Measurements from ENCODE around the gene PRG3. TPM values are rescaled to one million over a fixed set of nuclear protein-coding genes. Genes with fewer than 3 reads are reported as not detected.

PRG3 gene
- total and polyA plus RNA-seq, 2 experiments from 2014 or later, result not detected

GRCh38 chr11:57357310-57357709 is 23.6 kb downstream of the PRG3 start:
- DNase-seq (ENCODE audit: low spot score), result no peak
- Histone ChIP-seq H3K4me2 (no peak overlapping the region), H3K79me2 (no peaks in the 10 kb centered on the region), H3K27me3 (no peaks in the 10 kb centered on the region), H3K4me3 (no peak overlapping the region), H3K27ac (no peak overlapping the region), H3K9me3 (ENCODE audit: low read depth) (no peaks in the 10 kb centered on the region), H3K4me1 (ENCODE audit: insufficient read depth) (peaks cover 6% of the 10 kb centered on the region), H3K9me2 (replicated peaks; ENCODE audit: insufficient read depth) (no peaks in the 10 kb centered on the region), H3K36me3 (replicated peaks; ENCODE audit: insufficient read depth, low read depth) (no peaks in the 10 kb centered on the region), H4K20me1 (ENCODE audit: insufficient read depth, poor library complexity, severe bottlenecking) (no peaks in the 10 kb centered on the region), H2AFZ (no peak overlapping the region)
- TF ChIP-seq EZH2phosphoT487 (IDR thresholded peaks at IDR 0.05; ENCODE audit: low read depth, severe bottlenecking, unreplicated experiment), result no peak
- no peak for TF ChIP-seq EZH2 (IDR thresholded peaks at IDR 0.05; ENCODE audit: borderline replicate concordance)
- TF ChIP-seq, protein P1, sequence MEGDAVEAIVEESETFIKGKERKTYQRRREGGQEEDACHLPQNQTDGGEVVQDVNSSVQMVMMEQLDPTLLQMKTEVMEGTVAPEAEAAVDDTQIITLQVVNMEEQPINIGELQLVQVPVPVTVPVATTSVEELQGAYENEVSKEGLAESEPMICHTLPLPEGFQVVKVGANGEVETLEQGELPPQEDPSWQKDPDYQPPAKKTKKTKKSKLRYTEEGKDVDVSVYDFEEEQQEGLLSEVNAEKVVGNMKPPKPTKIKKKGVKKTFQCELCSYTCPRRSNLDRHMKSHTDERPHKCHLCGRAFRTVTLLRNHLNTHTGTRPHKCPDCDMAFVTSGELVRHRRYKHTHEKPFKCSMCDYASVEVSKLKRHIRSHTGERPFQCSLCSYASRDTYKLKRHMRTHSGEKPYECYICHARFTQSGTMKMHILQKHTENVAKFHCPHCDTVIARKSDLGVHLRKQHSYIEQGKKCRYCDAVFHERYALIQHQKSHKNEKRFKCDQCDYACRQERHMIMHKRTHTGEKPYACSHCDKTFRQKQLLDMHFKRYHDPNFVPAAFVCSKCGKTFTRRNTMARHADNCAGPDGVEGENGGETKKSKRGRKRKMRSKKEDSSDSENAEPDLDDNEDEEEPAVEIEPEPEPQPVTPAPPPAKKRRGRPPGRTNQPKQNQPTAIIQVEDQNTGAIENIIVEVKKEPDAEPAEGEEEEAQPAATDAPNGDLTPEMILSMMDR (IDR thresholded peaks at IDR 0.05; ENCODE audit: poor library complexity), result no peak
- WGBS (ENCODE audit: low lambda C conversion rate, missing lambda C conversion rate), result 93% methylated on average over 3 of the region's 3 CpGs

GRCh38 chr11:57356268-57356667 is 24.7 kb downstream of the PRG3 start:
- H3K36me3 ChIP-seq (replicated peaks; ENCODE audit: insufficient read depth, low read depth), result no peaks in the 10 kb centered on the region
- H3K4me1 ChIP-seq (ENCODE audit: insufficient read depth), result peaks cover 6% of the 10 kb centered on the region
- no peaks in the 10 kb centered on the region for H3K9me2 ChIP-seq (replicated peaks; ENCODE audit: insufficient read depth)
- no peaks in the 10 kb centered on the region for H3K27me3 ChIP-seq
- H3K79me2 ChIP-seq, result no peaks in the 10 kb centered on the region
- H3K27ac ChIP-seq, result no peak overlapping the region
- no peak overlapping the region for H3K4me2 ChIP-seq
- H4K20me1 ChIP-seq (ENCODE audit: insufficient read depth, poor library complexity, severe bottlenecking), result no peaks in the 10 kb centered on the region
- no peak for DNase-seq (ENCODE audit: low spot score)
- no peaks in the 10 kb centered on the region for H3K9me3 ChIP-seq (ENCODE audit: low read depth)
- 88% methylated on average over 9 of the region's 9 CpGs for WGBS (ENCODE audit: low lambda C conversion rate, missing lambda C conversion rate)
- no peak overlapping the region for H2AFZ ChIP-seq
- H3K4me3 ChIP-seq, result no peak overlapping the region
- TF ChIP-seq, protein P1 (IDR thresholded peaks at IDR 0.05; ENCODE audit: poor library complexity), result no peak

DNA sequence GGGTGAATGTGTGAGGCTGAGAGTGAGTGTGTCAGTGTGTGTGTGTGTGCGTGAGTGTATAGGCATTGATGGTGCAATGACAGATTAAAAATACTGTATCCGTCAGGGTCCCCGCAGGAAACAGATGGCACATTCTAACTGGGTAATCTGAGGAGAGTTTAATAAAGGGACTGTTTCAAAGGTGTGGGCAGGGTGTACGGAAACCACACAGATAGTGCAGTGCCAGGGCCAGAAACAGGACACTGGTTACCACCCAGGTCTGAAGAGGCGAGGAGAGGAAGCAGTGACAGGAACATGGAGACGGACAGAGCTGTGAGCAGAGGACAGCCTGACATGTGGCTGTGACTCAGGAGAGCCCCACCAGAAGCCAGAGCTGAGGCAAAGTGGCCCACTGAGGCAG is 26.3 kb downstream of the PRG3 start:
- Histone ChIP-seq H3K9me3 (ENCODE audit: low read depth) (no peaks in the 10 kb centered on the region), H3K4me1 (ENCODE audit: insufficient read depth) (no peaks in the 10 kb centered on the region), H3K36me3 (replicated peaks; ENCODE audit: insufficient read depth, low read depth) (no peaks in the 10 kb centered on the region), H3K79me2 (no peaks in the 10 kb centered on the region), H3K4me2 (no peak overlapping the region), H3K27me3 (no peaks in the 10 kb centered on the region), H4K20me1 (ENCODE audit: insufficient read depth, poor library complexity, severe bottlenecking) (no peaks in the 10 kb centered on the region), H3K27ac (no peak overlapping the region), H2AFZ (no peak overlapping the region), H3K9me2 (replicated peaks; ENCODE audit: insufficient read depth) (no peaks in the 10 kb centered on the region), H3K4me3 (no peak overlapping the region)
- no peak for DNase-seq (ENCODE audit: low spot score)
- TF ChIP-seq EZH2 (IDR thresholded peaks at IDR 0.05; ENCODE audit: borderline replicate concordance), result no peak
- TF ChIP-seq, protein P1 (IDR thresholded peaks at IDR 0.05; ENCODE audit: poor library complexity), result no peak
- TF ChIP-seq EZH2phosphoT487 (IDR thresholded peaks at IDR 0.05; ENCODE audit: low read depth, severe bottlenecking, unreplicated experiment), result no peak
- 86% methylated on average over 6 of the region's 6 CpGs for WGBS (ENCODE audit: low lambda C conversion rate, missing lambda C conversion rate)

DNA sequence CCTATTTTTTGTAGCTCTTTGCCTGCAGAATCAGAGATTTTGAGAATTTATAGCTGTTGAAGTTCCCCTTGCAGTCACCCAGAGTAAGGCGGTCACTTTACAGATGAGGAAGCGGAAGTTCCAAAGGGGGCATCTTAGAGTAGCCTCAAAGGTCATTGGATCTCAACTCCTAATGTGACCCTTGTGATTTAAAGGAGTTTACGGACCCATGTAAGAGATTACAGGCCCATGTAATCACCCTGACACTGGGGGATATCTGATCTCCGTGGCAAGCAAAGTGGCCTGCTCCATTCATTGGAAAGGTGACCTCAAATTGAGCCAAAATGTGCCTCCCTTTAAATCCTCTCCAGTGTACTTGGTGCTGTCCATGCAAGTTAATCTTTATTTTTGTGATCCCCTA is 27.1 kb downstream of the PRG3 start:
- Histone ChIP-seq H3K4me1 (ENCODE audit: insufficient read depth) (no peaks in the 10 kb centered on the region), H4K20me1 (ENCODE audit: insufficient read depth, poor library complexity, severe bottlenecking) (no peaks in the 10 kb centered on the region), H3K27me3 (no peaks in the 10 kb centered on the region), H3K9me3 (ENCODE audit: low read depth) (no peaks in the 10 kb centered on the region), H3K79me2 (no peaks in the 10 kb centered on the region), H3K4me2 (no peak overlapping the region), H2AFZ (no peak overlapping the region), H3K36me3 (replicated peaks; ENCODE audit: insufficient read depth, low read depth) (no peaks in the 10 kb centered on the region), H3K4me3 (no peak overlapping the region), H3K27ac (no peak overlapping the region), H3K9me2 (replicated peaks; ENCODE audit: insufficient read depth) (no peaks in the 10 kb centered on the region)
- no peak for TF ChIP-seq EZH2phosphoT487 (IDR thresholded peaks at IDR 0.05; ENCODE audit: low read depth, severe bottlenecking, unreplicated experiment)
- TF ChIP-seq, protein P1 (IDR thresholded peaks at IDR 0.05; ENCODE audit: poor library complexity), result no peak
- TF ChIP-seq EZH2 (IDR thresholded peaks at IDR 0.05; ENCODE audit: borderline replicate concordance), result no peak
- WGBS (ENCODE audit: low lambda C conversion rate, missing lambda C conversion rate), result 74% methylated on average over 4 of the region's 4 CpGs
- no peak for DNase-seq (ENCODE audit: low spot score)

Data from hepatocyte (in vitro differentiated cells).